ENCODE measurements around the gene ZMYND8.

DNA sequence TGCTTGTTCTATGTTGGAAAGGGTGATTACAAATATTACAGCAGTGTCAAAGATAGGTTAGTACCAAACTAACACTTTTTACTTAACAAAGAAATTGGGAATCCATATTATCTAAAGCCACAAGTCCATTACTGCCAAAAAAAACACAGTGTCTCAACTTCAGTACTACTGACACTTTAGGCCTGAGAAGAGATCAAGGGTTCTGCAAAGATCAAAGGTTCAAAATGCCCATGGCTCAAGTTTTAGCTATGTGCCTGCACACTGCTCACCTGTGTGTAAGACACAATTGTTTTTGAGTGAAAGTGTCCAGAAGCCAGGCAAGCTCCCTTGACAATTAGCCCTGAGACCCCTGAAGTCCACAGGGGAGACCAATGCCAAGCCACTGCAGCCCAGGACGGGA is 132.6 kb downstream of the ZMYND8 start:
- no peak for TF ChIP-seq POLR2A (IDR thresholded peaks at IDR 0.05)
- TF ChIP-seq EP300 (IDR thresholded peaks at IDR 0.05) = no peak
- TF ChIP-seq, protein P1, sequence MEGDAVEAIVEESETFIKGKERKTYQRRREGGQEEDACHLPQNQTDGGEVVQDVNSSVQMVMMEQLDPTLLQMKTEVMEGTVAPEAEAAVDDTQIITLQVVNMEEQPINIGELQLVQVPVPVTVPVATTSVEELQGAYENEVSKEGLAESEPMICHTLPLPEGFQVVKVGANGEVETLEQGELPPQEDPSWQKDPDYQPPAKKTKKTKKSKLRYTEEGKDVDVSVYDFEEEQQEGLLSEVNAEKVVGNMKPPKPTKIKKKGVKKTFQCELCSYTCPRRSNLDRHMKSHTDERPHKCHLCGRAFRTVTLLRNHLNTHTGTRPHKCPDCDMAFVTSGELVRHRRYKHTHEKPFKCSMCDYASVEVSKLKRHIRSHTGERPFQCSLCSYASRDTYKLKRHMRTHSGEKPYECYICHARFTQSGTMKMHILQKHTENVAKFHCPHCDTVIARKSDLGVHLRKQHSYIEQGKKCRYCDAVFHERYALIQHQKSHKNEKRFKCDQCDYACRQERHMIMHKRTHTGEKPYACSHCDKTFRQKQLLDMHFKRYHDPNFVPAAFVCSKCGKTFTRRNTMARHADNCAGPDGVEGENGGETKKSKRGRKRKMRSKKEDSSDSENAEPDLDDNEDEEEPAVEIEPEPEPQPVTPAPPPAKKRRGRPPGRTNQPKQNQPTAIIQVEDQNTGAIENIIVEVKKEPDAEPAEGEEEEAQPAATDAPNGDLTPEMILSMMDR (IDR thresholded peaks at IDR 0.05) = no peak
